HG03565 (cell line): ENCODE data around the gene STK32B.

Source experiments
- ATAC-seq: cut with Tn5 transposase; IDR thresholded peaks from one replicate; pipeline ENCODE4 v1.9.1; 2021; ENCODE audit warnings: mild to moderate bottlenecking, moderate library complexity; ENCODE audit not compliant: unreplicated experiment

STK32B gene

DNA sequence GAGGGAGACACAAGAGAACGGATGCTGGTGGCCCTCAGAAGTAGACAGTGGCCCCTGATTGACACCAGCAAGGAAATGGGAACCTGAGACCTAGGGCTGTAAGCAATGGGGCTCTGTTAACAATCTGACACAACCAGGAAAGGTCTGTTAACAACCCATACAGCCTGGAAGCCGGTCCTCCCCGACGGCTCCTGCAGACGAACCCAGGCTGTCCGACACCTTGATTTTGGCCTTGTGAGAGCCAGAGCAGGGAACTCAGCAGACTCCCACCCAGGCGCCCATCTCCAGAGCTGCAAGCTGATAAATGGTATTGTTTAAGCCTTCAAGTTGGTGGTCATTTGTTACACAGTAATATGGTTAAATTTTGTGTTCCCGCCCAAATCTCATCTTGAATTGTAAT lies 21.8 kb upstream of the STK32B start:
- ATAC-seq: no peak

DNA sequence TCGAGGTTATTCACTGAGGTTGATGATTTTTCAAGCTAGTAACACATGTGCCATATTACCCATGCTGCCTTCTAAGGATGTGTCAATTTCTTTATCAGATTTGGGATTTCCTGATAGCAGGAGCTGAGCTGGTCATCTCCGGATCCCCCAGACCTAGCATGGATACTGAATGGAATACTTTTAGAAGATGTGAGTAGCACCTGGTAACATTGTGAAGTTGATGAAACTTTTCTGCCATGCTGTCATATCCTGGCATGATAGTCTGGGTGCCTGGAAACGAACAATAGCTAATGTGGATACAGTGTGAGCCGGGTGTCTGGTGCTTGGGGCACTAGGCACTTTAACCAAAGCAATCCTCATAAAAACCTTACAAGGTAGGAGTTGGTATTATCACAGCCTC lies 21.1 kb upstream of the STK32B start:
- ATAC-seq: no peak

- no peak for ATAC-seq
Observed at GRCh38 chr4:5030927-5031326, 20.4 kb upstream of the STK32B start.

DNA sequence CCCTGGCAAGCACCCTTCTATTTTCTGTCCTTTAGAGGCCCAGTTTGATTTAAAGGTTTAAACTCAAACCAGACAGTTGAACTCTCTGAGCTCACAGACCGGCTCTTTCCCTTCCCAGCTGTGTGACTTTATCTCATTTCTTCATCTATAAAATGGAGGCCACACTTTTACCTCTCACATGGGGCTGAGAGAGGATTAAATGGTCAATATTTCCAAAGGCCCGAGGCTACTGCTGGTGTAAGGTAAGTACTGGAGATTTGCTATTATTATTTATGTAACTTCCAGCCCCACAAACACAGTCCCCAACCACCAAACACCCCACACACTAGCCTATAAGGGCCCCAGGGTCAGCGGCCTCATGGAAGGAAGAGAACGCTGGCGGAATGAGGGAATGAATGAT lies 18.5 kb upstream of the STK32B start:
- ATAC-seq: no peak

- ATAC-seq: no peak
Observed at GRCh38 chr4:5033281-5033841, 17.9 kb upstream of the STK32B start.

- no peak for ATAC-seq
Observed at GRCh38 chr4:5034206-5034605, 17.1 kb upstream of the STK32B start.

DNA sequence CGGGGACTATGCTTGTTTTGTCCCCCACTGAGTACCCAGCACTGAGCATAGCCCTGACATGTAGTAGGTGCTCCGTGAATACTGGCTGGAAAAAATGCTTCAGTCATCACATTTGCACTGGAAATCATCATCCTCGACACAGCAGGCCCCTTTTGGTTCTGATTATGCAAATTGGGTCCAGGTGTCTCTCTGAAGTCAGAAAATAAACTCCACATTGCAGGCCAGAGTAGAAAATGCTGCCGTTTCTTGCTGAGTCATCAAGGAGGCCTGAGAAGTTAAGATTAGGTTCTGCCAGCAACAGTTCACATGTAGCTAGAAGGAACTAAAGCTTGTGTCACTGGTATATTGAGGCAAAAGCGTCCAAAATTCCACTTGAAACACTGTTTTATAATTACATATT lies 15.0 kb upstream of the STK32B start:
- ATAC-seq: no peak

- ATAC-seq: no peak
Observed at GRCh38 chr4:5037553-5038551, 13.4 kb upstream of the STK32B start.

- no peak for ATAC-seq
Observed at GRCh38 chr4:5039800-5040199, 11.5 kb upstream of the STK32B start.

GRCh38 chr4:5040856-5041620 lies 10.2 kb upstream of the STK32B start:
- no peak for ATAC-seq

- ATAC-seq: no peak
Observed at GRCh38 chr4:5041699-5042098, 9.6 kb upstream of the STK32B start.

- no peak for ATAC-seq
Observed at GRCh38 chr4:5043579-5043978, 7.7 kb upstream of the STK32B start.

- no peak for ATAC-seq
Observed at GRCh38 chr4:5044341-5044740, 6.9 kb upstream of the STK32B start.

GRCh38 chr4:5045097-5045496 lies 6.2 kb upstream of the STK32B start:
- ATAC-seq: no peak

DNA sequence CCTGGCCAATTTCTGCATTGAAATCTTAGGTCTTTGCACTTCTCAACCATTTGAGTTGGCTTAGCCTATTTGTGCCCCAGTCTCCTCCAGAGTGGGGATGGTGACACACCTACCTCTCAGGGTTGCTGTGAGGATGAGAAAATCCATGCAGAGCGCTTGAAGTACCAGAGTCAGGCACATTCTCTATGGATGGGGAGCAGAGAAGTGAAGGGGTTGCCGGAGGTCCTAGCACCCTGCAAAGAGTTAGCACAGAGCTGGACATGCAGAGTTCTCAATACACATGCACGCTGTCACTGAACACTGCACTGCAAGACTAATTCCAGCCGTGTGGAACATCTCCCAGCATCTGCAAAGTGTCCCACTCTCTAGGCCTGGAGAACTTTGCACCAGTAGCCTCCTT lies 2.6 kb upstream of the STK32B start:
- ATAC-seq: no peak

GRCh38 chr4:5050520-5051277 lies 581 bp upstream of the STK32B start:
- ATAC-seq: no peak

DNA sequence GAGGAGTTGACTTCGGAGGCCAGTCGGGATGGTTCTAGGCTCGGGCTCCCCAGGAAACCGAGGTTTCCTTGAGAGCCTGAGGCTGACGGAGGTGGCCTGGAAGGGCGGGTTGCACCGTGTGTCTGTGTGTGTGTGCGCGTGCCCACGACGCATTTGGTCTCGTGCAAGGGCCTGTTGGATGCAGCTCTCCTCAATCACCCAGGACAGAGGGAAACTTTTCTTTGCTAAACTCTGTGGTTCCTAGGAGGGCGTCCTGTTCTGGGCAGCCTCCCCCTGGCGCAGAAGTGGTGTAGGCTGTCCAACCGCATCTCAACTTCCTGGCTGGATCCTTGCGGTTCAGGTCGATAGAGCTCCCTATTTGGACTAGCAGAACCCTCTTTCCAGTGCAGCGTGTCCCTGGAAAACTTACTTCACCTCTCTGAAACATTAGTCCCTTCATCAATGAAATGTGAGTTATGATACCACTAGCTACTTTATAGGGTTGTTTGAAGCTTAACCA lies 973 bp downstream of the STK32B start:
- no peak for ATAC-seq

DNA sequence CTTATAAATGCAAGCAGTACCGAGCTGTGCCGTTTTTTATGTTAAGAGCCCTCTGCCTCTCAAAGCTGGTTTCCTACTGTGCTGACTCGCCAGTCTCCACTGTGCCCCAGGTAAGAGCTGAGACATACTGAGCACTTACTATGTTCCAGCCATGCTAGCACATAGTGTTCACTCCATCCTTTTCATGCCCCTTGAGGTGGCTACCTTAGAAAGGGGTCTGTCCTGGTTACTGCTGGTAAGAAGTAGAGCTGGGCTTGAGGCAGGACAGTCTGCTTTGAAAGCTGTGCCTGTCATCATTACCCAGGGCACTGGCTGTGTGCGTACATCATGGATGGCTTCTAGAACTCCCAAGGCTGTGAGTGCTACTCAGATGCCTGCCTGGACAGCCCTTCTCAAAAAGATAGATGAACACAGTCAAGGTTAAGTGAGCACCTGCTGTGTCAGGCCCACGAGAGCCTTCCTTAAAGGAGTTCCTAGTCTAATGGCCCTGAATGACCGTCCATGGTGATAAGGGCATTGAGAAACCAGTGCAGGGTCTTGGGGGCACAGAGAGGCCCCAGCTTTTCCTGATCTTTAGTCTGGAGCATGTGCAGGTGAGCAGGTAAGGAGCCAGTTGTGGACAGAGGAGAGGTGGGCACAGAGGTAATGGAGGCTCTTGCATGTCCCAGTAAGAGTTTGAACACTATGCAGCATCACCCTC lies 1.6 kb downstream of the STK32B start:
- no peak for ATAC-seq

DNA sequence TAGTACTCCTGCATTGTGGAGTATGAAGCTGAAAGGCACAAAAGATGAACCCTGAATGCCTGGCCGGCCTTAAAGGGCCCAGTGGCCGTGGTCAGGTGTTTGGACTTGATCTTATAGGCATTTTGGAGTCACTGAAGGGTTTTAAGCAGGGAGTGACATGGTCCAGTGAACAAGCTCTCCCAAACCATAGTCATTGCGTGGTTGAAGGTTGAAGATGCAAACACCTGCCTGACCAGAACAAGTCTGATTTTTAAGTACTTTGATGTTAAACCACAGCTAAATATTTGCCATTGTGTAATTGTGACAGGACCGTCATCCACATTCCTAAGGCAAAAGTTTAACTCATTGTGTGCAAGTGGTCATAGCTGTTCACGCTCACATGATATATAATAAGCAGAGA lies 3.3 kb downstream of the STK32B start:
- no peak for ATAC-seq

- no peak for ATAC-seq
Observed at GRCh38 chr4:5055411-5055810, 4.1 kb downstream of the STK32B start.
